ENCODE measurements around the gene COL4A2.

DNA sequence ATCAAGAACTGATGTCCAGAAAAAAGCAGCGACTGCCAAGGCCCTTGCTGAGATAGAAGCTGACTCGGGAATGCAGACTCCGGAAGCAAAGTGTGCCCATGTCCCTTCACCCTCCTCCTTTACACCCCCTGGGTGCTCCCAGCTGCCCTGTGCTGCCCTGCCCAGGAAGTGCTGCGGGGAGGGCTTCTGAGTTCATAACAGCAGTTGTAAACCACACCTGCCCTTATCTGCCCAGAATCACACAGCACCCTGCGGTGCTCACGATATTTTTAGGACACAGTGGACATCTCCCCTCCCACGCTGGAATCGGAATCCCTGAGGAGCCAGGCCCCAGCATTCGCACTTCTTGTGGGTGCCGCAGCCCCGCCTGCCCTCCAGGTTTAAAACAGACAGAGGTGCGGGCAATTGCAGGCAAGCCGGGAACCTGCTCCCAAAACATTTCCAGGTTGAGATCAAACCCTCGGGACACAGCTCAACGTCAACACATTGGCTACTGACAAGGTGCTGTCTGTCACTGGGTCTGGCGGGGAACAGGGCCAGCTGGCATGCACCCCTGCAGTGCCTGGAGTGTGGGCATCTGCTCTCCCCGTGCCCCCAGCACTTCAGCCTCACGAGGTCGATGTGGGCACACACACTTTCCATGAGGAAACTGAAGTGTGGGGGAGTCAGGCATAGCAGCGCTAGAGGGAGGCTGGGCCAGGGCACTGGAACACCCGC lies 217.6 kb downstream of the COL4A2 start:
- TF ChIP-seq, protein P1, sequence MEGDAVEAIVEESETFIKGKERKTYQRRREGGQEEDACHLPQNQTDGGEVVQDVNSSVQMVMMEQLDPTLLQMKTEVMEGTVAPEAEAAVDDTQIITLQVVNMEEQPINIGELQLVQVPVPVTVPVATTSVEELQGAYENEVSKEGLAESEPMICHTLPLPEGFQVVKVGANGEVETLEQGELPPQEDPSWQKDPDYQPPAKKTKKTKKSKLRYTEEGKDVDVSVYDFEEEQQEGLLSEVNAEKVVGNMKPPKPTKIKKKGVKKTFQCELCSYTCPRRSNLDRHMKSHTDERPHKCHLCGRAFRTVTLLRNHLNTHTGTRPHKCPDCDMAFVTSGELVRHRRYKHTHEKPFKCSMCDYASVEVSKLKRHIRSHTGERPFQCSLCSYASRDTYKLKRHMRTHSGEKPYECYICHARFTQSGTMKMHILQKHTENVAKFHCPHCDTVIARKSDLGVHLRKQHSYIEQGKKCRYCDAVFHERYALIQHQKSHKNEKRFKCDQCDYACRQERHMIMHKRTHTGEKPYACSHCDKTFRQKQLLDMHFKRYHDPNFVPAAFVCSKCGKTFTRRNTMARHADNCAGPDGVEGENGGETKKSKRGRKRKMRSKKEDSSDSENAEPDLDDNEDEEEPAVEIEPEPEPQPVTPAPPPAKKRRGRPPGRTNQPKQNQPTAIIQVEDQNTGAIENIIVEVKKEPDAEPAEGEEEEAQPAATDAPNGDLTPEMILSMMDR (IDR thresholded peaks at IDR 0.05), result no peak
- TF ChIP-seq SMC3 (IDR thresholded peaks at IDR 0.05), result no peak
- TF ChIP-seq GATA3 (IDR thresholded peaks at IDR 0.05; ENCODE audit: borderline replicate concordance), result no peak
- no peak for TF ChIP-seq POLR2A (IDR thresholded peaks at IDR 0.05; ENCODE audit: low read length)
- TF ChIP-seq, protein P2, sequence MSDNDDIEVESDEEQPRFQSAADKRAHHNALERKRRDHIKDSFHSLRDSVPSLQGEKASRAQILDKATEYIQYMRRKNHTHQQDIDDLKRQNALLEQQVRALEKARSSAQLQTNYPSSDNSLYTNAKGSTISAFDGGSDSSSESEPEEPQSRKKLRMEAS (IDR thresholded peaks at IDR 0.05), result no peak
- no peak for TF ChIP-seq RAD21 (conservative IDR thresholded peaks at IDR 0.05 in 1 of 2, IDR thresholded peaks at IDR 0.05 in 1 of 2)
- TF ChIP-seq REST (IDR thresholded peaks at IDR 0.05), result no peak
- TF ChIP-seq EP300 (IDR thresholded peaks at IDR 0.05), result no peak
- TF ChIP-seq KDM5A (IDR thresholded peaks at IDR 0.05), result no peak
- TF ChIP-seq CEBPB (IDR thresholded peaks at IDR 0.05), result no peak
- TF ChIP-seq MAFK (IDR thresholded peaks at IDR 0.05; ENCODE audit: partially characterized antibody), result no peak
- TF ChIP-seq E2F6 (IDR thresholded peaks at IDR 0.05; ENCODE audit: borderline replicate concordance, low read depth), result no peak
- TF ChIP-seq, protein P3, sequence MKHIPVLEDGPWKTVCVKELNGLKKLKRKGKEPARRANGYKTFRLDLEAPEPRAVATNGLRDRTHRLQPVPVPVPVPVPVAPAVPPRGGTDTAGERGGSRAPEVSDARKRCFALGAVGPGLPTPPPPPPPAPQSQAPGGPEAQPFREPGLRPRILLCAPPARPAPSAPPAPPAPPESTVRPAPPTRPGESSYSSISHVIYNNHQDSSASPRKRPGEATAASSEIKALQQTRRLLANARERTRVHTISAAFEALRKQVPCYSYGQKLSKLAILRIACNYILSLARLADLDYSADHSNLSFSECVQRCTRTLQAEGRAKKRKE (CRISPR knock-in tag; IDR thresholded peaks at IDR 0.05; ENCODE audit: low read depth), result no peak
